Breast epithelium (tissue), 4 donors: Measurements from ENCODE around the gene TYW1. TPM values are rescaled to one million over a fixed set of nuclear protein-coding genes. Genes with fewer than 3 reads are reported as not detected.
"Not testable (repeated sequence)": the region's sequence is repeated elsewhere in the genome, so short reads cannot be mapped to it uniquely, and the experiment has no call there.

ENCODE experiments used
- DNase-seq, 2 donors: peaks; one replicate each; pipeline ENCODE4 v3.0.0-alpha.2; 2019; ENCODE audit warnings: low spot score in 2 of 2
- H3K27ac ChIP-seq, 2 donors: fragments of 200-600 bp; sonication (generic) in 1 of 2; one replicate each; pipeline ENCODE4 v1.5.1; 2016 to 2019; ENCODE audit warnings: mild to moderate bottlenecking in 1 of 2
- H3K27me3 ChIP-seq, 2 donors: fragments of 200-600 bp; sonication (generic) in 1 of 2; one replicate each; pipeline versions ENCODE4 v1.5.1 to v1.6.0; 2017 to 2019; ENCODE audit warnings: control low read depth in 1 of 2, mild to moderate bottlenecking in 1 of 2
- H3K36me3 ChIP-seq: fragments of 200-600 bp; one replicate; pipeline ENCODE4 v1.5.1; 2019
- H3K4me1 ChIP-seq, 2 donors: fragments of 200-600 bp; sonication (generic); one replicate each; pipeline ENCODE4 v1.5.1; 2016 to 2019; ENCODE audit warnings: control low read depth in 1 of 2
- H3K4me3 ChIP-seq, 3 donors: fragments of 200-600 bp; sonication (generic); 1 replicate in 2 of 3; 2 replicates in 1 of 3; pipeline ENCODE4 v1.5.1; 2016 to 2019; ENCODE audit warnings: mild to moderate bottlenecking in 3 of 3, moderate library complexity in 2 of 3
- H3K9me3 ChIP-seq, 2 donors: fragments of 200-600 bp; sonication (generic) in 1 of 2; one replicate each; pipeline ENCODE4 v1.5.1; 2016 to 2019; ENCODE audit warnings: control low read depth in 1 of 2
- CTCF ChIP-seq, 3 donors: fragments of 450-650 bp; IDR thresholded peaks; one replicate each; pipeline ENCODE4 v1.5.1; 2016 to 2017; ENCODE audit warnings: antibody characterized with exemption in 3 of 3, mild to moderate bottlenecking in 3 of 3, moderate library complexity in 3 of 3
- POLR2A ChIP-seq: fragments of 450-650 bp; IDR thresholded peaks from one replicate; pipeline ENCODE4 v1.6.1; 2016; ENCODE audit warnings: antibody characterized with exemption, mild to moderate bottlenecking, moderate library complexity
- POLR2AphosphoS5 ChIP-seq, 3 donors: sonication (generic); formaldehyde crosslinking; IDR thresholded peaks; one replicate each; pipeline ENCODE4 v1.6.1; 2017; ENCODE audit warnings: antibody characterized with exemption in 3 of 3
- intact Hi-C: fragments of 100-400 bp; cut with DNase I; formaldehyde crosslinking; loops from one replicate; pipeline ENCODE4 v1.15.1; 2023; ENCODE audit warnings: low total_unique reads
- total RNA-seq, 3 donors: library from RNA; depleted of rRNA; stranded (reverse); fragments of >200 nt; gene quantifications; one replicate each; pipeline ENCODE4 v1.1.0, GENCODE V29; 2016

The TYW1 gene
- total RNA-seq, 3 donors from 2014 or later: 16.0 to 26.2 (median 23.6) TPM

GRCh38 chr7:67206452-67206851 is 209.8 kb downstream of the TYW1 start:
- H3K27me3 ChIP-seq: no peaks in the 10 kb centered on the region
- H3K9me3 ChIP-seq: no peaks in the 10 kb centered on the region
- no peak overlapping the region for H3K27ac ChIP-seq
- H3K4me1 ChIP-seq: no peaks in the 10 kb centered on the region
- no peak for DNase-seq
- H3K4me3 ChIP-seq: no peak overlapping the region
- TF ChIP-seq POLR2AphosphoS5 (IDR thresholded peaks at IDR 0.05): no peak
- TF ChIP-seq CTCF (IDR thresholded peaks at IDR 0.05): no peak
- no peak for TF ChIP-seq POLR2A
- intact Hi-C loops: no loop called here
- H3K36me3 ChIP-seq: no peaks in the 10 kb centered on the region

GRCh38 chr7:67208656-67209055 is 212.0 kb downstream of the TYW1 start:
- H3K27me3 ChIP-seq, DNase-seq, intact Hi-C loops, H3K9me3 ChIP-seq, H3K36me3 ChIP-seq, H3K4me1 ChIP-seq, H3K4me3 ChIP-seq, H3K27ac ChIP-seq: not testable (repeated sequence)

DNA sequence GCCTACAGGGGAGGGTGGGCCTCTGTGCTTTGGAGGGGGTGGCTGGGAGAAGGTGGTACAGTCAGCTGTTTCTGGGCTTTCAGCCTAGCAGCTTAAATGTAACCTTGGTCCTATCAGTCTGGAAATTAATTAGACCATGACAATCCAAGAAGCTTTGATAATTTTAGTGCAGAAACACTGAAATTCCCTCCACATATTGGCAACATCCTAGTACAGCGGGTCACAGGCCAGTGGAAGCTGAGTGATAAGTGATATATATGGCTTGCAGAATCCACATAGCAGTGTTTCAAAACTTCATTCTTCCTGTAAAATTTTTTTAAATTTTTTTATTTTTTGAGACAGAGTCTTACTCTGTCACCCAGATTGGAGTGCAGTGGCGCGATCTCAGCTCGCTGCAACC is 212.6 kb downstream of the TYW1 start:
- no peaks in the 10 kb centered on the region for H3K27me3 ChIP-seq
- no peak overlapping the region for H3K4me3 ChIP-seq
- no peaks in the 10 kb centered on the region for H3K36me3 ChIP-seq
- intact Hi-C loops: no loop called here
- H3K4me1 ChIP-seq: no peaks in the 10 kb centered on the region
- no peak for DNase-seq
- TF ChIP-seq POLR2A: no peak
- H3K27ac ChIP-seq: no peak overlapping the region
- H3K9me3 ChIP-seq: no peaks in the 10 kb centered on the region

- TF ChIP-seq CTCF (IDR thresholded peaks at IDR 0.05) (no peak), POLR2AphosphoS5 (IDR thresholded peaks at IDR 0.05) (no peak), POLR2A (no peak)
- Histone ChIP-seq H3K4me1 (no peaks in the 10 kb centered on the region), H3K27me3 (no peaks in the 10 kb centered on the region), H3K27ac (no peak overlapping the region), H3K9me3 (no peaks in the 10 kb centered on the region), H3K36me3 (no peaks in the 10 kb centered on the region), H3K4me3 (no peak overlapping the region)
- DNase-seq: no peak
- intact Hi-C loops: no loop called here
Measured at GRCh38 chr7:67210567-67210966, 213.9 kb downstream of the TYW1 start.

GRCh38 chr7:67211650-67212330 is 215.2 kb downstream of the TYW1 start:
- H3K27ac ChIP-seq, H3K36me3 ChIP-seq, intact Hi-C loops, DNase-seq, H3K4me1 ChIP-seq, H3K9me3 ChIP-seq, H3K27me3 ChIP-seq, H3K4me3 ChIP-seq: not testable (repeated sequence)

GRCh38 chr7:67213038-67213437 is 216.4 kb downstream of the TYW1 start:
- H3K27me3 ChIP-seq, intact Hi-C loops, H3K9me3 ChIP-seq, DNase-seq, H3K4me3 ChIP-seq, H3K36me3 ChIP-seq, H3K4me1 ChIP-seq, H3K27ac ChIP-seq: not testable (repeated sequence)

- H3K4me3 ChIP-seq, intact Hi-C loops, H3K36me3 ChIP-seq, H3K9me3 ChIP-seq, H3K4me1 ChIP-seq, DNase-seq, H3K27me3 ChIP-seq, H3K27ac ChIP-seq: not testable (repeated sequence)
Measured at GRCh38 chr7:67223551-67223950, 226.9 kb downstream of the TYW1 start.

GRCh38 chr7:67226340-67226907 is 229.8 kb downstream of the TYW1 start:
- H3K36me3 ChIP-seq, intact Hi-C loops, H3K4me3 ChIP-seq, H3K27ac ChIP-seq, H3K4me1 ChIP-seq, DNase-seq, H3K27me3 ChIP-seq, H3K9me3 ChIP-seq: not testable (repeated sequence)

DNA sequence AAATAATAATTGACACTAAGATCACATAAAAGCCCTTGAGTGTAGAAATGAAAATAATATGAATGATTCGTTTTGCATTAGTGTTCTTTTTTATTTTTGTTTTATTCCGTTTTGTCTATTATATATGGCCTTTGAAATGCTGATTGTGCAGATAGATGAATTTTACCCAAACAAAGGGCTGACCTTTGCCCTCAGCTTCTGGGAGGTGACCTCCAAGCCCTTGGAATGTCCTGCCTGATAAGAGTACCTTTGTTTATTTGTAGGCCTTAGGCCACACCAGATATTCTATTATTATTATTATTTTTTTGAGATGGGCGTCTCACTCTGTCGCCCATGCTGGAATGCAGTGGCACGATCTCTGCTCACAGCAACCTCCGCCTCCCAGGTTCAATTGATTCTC is 230.3 kb downstream of the TYW1 start:
- intact Hi-C loops, H3K27ac ChIP-seq, H3K36me3 ChIP-seq, H3K27me3 ChIP-seq, H3K4me1 ChIP-seq, DNase-seq, H3K4me3 ChIP-seq, H3K9me3 ChIP-seq: not testable (repeated sequence)

- intact Hi-C loops, H3K27me3 ChIP-seq, DNase-seq, H3K4me1 ChIP-seq, H3K36me3 ChIP-seq, H3K4me3 ChIP-seq, H3K27ac ChIP-seq, H3K9me3 ChIP-seq: not testable (repeated sequence)
Measured at GRCh38 chr7:67229018-67229417, 232.4 kb downstream of the TYW1 start.

DNA sequence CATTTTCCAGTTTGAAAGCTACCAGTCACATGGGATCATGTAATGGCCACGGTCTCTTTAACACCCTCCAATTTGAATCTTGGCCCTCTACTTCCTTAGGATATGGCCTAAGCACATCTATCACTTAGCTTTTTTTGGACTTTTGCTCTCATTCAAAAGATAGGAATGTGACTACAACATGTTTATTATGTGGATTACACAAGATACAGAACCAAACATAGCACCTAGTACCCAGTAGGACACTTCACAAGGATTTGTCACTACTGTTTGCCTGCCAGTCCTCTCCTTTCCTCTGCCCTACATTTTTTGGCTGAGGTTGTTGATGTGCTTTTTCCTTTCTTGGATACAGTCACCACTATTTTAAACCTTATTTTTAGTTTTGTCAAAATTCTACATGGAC is 233.4 kb downstream of the TYW1 start:
- H3K27me3 ChIP-seq, H3K36me3 ChIP-seq, H3K9me3 ChIP-seq, DNase-seq, H3K4me1 ChIP-seq, intact Hi-C loops, H3K4me3 ChIP-seq, H3K27ac ChIP-seq: not testable (repeated sequence)
